SU-DHL-6 (cell line): ENCODE data around the gene NOS1AP.

ENCODE experiments used
- CTCF ChIP-seq: fragments of 200-600 bp; sonication (generic); IDR thresholded peaks from one replicate; pipeline ENCODE4 v1.5.1; 2017; ENCODE audit warnings: antibody characterized with exemption, mild to moderate bottlenecking, low read length, moderate library complexity; ENCODE audit not compliant: insufficient read depth, poor library complexity, severe bottlenecking
- EZH2phosphoT487 ChIP-seq: fragments of 200-600 bp; sonication (generic), shearing (Covaris generic); conservative IDR thresholded peaks from 2 replicates; pipeline ENCODE4 v1.6.1; 2018; ENCODE audit warnings: mild to moderate bottlenecking, antibody characterized with exemption, low read length, moderate library complexity, mixed read lengths

- TF ChIP-seq CTCF (no peak), EZH2phosphoT487 (no peak)
Observed at GRCh38 chr1:162381383-162381782, 311.9 kb downstream of the NOS1AP start, which contains the start of gene C1orf226.
